Measurements from ENCODE around the gene DLX5.
"Not testable (repeated sequence)": the region's sequence is repeated elsewhere in the genome, so short reads cannot be mapped to it uniquely, and the experiment has no call there.

DLX5 gene

DNA sequence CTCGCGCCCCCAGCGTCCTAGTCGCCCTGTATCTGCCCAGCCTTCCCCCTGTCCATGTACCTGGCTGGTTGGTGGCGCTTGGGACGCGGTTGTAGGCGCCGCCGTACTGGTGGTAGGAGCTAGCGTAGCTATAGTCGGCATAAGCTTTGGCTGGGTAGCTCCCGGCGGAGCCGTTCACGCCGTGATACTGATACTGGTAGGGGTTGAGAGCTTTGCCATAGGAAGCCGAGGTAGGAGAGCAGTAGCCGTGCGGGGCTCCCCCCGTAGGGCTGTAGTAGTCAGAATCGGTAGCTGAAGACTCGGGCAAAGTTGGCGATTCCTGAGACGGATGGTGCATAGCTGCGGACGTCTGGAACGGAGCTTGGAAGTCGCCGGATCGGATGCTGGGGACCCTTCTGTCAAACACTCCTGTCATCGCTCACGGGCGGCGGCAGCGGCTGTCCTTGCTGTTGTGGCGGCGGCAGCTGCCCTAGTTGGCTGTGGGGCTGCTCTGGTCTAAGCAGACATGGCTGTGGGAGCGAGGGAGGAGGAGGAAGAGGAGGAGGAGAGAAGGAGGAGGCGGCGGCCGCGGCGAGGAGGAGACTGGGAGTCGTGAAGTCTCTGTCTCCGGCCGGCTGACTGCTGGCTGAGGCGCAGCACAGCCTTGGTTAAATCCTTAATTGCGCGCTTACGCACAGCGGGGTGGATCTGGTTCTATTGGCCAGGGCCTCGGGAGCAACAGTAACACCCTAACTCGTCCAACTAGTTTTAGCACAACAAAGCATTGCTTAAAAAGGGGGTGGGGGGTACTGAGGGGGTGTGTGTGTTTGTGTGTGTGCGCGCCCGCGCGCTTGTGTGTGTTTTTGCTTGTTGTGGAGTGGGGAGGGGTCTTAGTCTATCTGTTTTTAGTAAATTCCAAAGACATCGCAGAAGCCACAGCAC, at the start of gene DLX5:
DLX5 (minus strand) TSS at position 623 of the 921 bp plus-strand sequence; CDS start at position 415, 208 bp downstream.
- no peak for FAIRE-seq

DNA sequence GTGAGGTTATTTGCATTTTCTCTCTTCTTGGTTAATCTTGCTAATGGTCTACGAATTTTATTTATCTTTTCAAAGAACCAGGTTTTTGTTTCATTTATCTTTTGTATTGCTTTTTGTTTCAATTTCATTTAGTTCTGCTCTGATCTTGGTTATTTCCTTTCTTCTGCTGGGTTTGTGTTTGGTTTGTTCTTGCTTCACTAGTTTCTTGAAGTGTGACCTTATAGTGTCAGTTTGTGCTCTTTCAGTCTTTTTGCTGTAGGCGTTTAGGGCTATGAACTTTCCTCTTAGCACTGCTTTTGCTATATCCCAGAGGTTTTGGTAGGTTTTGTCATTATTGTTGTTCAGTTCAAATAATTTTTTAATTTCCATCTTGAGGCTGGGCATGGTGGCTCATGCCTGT, 47.4 kb upstream of the DLX5 start:
- FAIRE-seq: not testable (repeated sequence)

DNA sequence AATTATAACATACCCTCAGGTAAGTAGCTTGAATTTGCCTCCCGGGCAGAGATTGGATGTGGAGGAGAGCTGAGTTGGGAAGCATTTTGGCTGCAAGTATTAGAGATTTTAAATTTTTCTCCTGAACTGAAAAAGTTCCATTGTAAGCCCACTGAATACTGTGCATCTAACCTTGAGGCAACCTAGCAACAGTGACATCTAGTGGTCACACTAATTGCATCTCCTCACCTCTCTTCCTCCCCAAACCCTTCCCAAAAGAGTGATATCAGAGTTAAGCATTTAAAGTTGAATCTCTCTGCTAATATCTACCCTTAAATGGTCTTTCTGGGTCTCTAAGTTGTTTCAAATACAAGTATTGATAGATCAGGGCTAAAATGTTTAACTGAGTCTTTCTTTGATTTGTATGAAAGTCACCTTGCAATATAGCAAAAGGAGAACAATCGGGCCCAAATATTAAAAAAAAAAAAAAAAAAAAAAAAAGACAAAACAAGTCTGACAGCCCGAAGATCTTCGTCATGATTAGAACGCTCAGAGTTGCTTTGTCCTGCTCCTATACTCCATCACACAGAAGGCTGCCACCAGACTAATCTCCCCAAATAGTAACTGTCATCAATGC, 40.4 kb upstream of the DLX5 start:
- FAIRE-seq: peak; percentile 76

DNA sequence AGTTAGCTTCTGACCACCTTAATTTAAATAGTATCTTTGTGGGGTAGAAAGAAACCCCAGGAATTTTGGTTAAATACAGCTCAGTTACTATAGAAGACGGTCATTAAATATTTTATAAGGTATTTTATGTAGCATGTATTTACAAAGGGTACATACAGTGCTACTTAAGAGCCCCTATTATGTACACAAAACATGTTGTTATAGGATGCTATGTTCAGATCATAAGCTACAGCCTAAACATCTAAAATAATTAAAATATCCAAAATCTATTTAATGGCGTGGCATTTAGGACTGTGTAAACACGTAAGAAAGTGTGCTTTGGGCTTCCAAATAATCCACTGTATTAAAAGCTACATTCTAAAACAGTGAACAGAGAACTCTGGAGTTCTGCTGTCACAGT, 39.4 kb upstream of the DLX5 start:
- no peak for FAIRE-seq

- no peak for FAIRE-seq
Observed at GRCh38 chr7:97043281-97043680, 18.6 kb upstream of the DLX5 start.

- FAIRE-seq: no peak
Observed at GRCh38 chr7:97039374-97040065, 14.9 kb upstream of the DLX5 start.

GRCh38 chr7:97034213-97034852, 9.7 kb upstream of the DLX5 start:
- not testable (repeated sequence) for FAIRE-seq

DNA sequence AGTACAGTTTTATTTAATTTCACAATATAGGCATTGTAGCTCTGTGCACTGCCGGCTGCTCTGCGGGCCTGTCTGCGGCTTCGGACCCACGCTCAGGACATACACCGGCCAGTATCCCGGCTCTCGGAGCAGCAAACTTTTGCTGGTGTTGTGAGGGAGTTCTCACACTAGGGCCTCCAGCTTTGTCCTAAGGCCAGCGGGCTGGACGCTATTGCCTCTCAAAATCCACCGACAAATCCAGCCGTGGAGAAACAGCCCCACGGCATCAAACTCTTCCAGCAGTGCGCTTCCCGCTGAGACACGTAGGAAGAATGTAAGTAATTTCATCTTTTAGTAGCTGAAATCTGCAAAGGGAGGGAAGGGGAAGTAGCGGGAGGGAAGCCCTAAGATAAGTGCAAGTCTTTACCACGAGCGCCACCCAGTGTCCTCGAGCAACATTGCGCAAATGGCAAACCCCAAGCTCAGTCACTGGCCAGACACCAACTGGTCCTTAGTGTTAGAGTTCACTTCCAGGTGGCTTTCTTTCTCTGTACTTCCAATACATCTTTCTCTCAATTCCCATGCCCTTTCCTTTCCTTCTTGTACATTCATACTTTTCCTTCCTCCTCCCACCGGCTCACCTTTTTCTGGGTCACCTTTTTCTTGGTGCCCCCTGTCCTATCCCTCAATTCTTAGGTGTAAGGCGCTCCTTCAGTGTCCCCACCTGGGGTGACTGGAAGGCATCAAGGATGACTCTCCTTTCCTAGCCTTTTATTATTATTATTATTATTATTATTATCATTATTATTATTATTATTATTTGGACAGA, 3.0 kb upstream of the DLX5 start:
- peak; percentile 88 for FAIRE-seq

GRCh38 chr7:97026715-97027426, 2.2 kb upstream of the DLX5 start:
- FAIRE-seq: no peak

DNA sequence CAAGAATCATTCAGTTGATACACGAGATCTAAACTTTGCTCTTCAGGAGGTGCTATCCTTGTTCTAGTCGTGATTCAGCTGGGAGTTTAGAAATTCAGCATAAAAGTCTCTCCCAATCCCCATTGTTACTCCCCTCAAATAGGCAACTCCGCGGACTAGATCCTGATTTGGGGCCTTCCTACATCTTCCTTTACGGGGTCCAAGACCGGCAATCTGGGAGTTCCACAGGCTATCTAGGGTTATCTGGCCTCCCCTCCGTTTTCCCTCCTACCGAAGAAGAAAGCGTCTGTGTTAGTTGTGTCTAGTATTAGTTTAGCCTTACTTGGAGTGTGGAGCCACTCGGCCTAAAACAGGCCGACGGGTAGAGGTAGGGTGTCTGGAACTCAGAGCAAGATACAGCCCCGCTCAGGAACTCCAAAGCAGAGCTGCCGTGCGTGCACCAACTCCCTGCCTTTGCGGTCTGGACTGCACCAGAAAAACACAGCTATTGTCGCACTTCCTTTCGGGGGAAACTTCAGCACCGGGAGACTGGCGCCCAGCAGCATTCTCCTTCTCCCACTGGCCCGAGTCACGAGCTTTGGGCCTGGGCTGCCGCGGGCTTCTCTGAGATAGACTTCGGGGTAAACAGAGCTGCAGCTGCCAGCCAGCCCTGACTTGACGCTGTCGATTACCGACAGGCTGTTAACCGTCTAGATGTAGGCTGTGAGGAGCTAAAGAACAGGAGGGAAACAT, 1.5 kb upstream of the DLX5 start:
- no peak for FAIRE-seq

GRCh38 chr7:97025130-97025499, 484 bp upstream of the DLX5 start:
- no peak for FAIRE-seq

GRCh38 chr7:97022491-97023306, 1.9 kb downstream of the DLX5 start:
- FAIRE-seq: no peak

GRCh38 chr7:97021747-97022490, 2.7 kb downstream of the DLX5 start:
- FAIRE-seq: no peak

- no peak for FAIRE-seq
Observed at GRCh38 chr7:97020996-97021746, 3.5 kb downstream of the DLX5 start.

- FAIRE-seq: no peak
Observed at GRCh38 chr7:97020601-97020995, 4.0 kb downstream of the DLX5 start.

DNA sequence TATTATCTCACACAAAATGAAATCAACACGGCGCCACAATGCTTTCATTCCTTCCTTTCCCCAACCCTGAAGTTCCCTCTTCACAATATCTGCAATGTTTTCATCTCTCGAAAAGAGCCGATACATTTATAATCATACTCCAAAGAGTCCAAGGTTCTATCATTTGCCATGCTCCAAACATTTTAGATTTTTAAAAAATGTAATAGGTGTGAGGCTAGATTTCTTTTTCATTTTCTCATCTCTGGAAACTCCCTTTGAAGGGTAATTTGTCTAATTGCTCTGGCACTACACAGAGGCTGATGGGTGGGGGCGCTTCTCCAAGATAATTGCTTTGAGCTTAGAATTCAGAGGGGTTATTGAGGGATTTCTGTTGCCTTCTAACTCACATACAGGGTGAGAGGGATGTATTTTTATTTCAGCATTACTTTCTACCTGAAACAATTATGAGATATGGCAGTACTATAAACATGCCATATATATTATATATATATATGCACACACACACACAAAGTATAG, 4.9 kb downstream of the DLX5 start:
- no peak for FAIRE-seq

DNA sequence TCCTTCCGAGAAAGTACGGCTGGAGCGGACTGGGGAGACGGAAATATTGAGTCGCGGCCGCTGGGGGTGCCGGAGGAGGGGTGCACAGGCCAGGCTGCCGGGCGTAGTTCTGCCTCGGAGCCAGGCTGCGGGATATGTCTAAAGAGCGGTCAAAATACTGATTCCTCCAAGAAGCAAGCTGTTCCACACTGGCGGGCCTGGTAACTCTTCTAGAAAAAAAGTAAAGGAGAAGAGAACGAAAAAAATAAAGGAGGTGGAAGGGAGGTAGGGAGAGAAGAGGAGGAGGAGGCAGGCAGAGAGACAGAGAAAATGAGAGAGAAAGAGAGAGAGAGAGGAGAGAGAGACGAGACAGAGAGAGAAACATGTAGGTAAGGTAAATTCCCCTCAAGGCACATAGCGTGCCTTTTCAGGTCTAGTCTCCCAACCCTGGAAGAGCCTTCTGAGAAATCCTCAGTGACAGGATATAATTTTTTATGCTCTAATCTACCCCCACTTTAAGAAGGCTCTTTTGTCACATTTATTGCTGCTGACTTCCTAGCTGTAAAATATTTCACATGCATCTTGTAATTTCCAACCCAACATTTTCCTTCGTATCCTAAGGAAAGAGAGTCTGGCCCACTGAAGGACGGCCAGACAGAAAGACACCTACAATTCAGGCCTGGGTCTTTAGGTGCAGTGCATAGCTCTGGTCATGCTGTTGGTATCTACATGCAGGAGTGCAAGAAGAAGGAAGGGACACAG, 5.7 kb downstream of the DLX5 start:
- FAIRE-seq: no peak
